CD8-positive, alpha-beta memory T cell (primary cell): ENCODE measurements around the gene PKHD1. TPM values are rescaled to one million over a fixed set of nuclear protein-coding genes. Genes with fewer than 3 reads are reported as not detected.

Source experiments
- CTCF ChIA-PET: fragments of 350-600 bp; sonication (Branson Sonifier 250); formaldehyde crosslinking; loops from one replicate; lab custom pipeline; 2021; ENCODE audit warnings: antibody characterized with exemption; lab: Charles Lee
- POLR2A ChIA-PET: fragments of 350-600 bp; sonication (Branson Sonifier 250); formaldehyde crosslinking; loops from one replicate; lab custom pipeline; 2021; ENCODE audit warnings: antibody characterized with exemption; lab: Charles Lee
- DNase-seq, 5 donors: peaks; one replicate each; pipeline versions ENCODE4 v3.0.0 to v3.0.0-alpha.2; 2020 to 2022; ENCODE audit warnings: mixed read lengths in 1 of 5
- H3K27ac ChIP-seq: one replicate; pipeline ENCODE4 v1.7.0; 2013; ENCODE audit warnings: low read depth, mild to moderate bottlenecking, low read length, moderate library complexity
- H3K27me3 ChIP-seq: 2 replicates; pipeline ENCODE4 v1.7.0; 2013; ENCODE audit warnings: low read length, mild to moderate bottlenecking; ENCODE audit not compliant: insufficient read depth, poor library complexity, severe bottlenecking
- H3K36me3 ChIP-seq: 2 replicates; pipeline ENCODE4 v1.7.0; 2013; ENCODE audit warnings: mild to moderate bottlenecking, low read length, moderate library complexity; ENCODE audit not compliant: insufficient read depth
- H3K4me1 ChIP-seq: 2 replicates; pipeline ENCODE4 v1.7.0; 2013; ENCODE audit warnings: mild to moderate bottlenecking, low read length, moderate library complexity; ENCODE audit not compliant: insufficient read depth
- H3K4me3 ChIP-seq: 2 replicates; pipeline ENCODE4 v1.7.0; 2013; ENCODE audit warnings: mild to moderate bottlenecking, low read length
- H3K9me3 ChIP-seq: 2 replicates; pipeline ENCODE4 v1.7.0; 2013; ENCODE audit warnings: mild to moderate bottlenecking, low read length
- H3K27ac Mint-ChIP-seq, 8 donors: one replicate each; pipeline ENCODE4 v1.8.0; 2020 to 2021; ENCODE audit warnings: mixed read lengths in 8 of 8, mild to moderate bottlenecking in 6 of 8, inconsistent platforms in 3 of 8, moderate library complexity in 3 of 8
- H3K27me3 Mint-ChIP-seq, 2 donors: one replicate each; pipeline ENCODE4 v1.8.0; 2020 to 2021; ENCODE audit warnings: mixed read lengths in 2 of 2, mild to moderate bottlenecking in 1 of 2, moderate library complexity in 1 of 2
- H3K36me3 Mint-ChIP-seq, 3 donors: one replicate each; pipeline ENCODE4 v1.8.0; 2020 to 2021; ENCODE audit warnings: mixed read lengths in 3 of 3, inconsistent platforms in 1 of 3, mild to moderate bottlenecking in 1 of 3
- H3K4me1 Mint-ChIP-seq, 3 donors: one replicate each; pipeline ENCODE4 v1.8.0; 2020 to 2021; ENCODE audit warnings: mixed read lengths in 3 of 3, inconsistent platforms in 1 of 3, mild to moderate bottlenecking in 1 of 3
- H3K4me3 Mint-ChIP-seq, 7 donors: one replicate each; pipeline ENCODE4 v1.8.0; 2020 to 2021; ENCODE audit warnings: mixed read lengths in 7 of 7, mild to moderate bottlenecking in 6 of 7, moderate library complexity in 4 of 7, inconsistent platforms in 2 of 7
- H3K9me3 Mint-ChIP-seq, 5 donors: one replicate each; pipeline ENCODE4 v1.8.0; 2020 to 2022; ENCODE audit warnings: mixed read lengths in 5 of 5, mild to moderate bottlenecking in 3 of 5, moderate library complexity in 2 of 5, inconsistent platforms in 1 of 5
- polyA plus RNA-seq: library from polyadenylated mRNA; unstranded; fragments of 300-500 nt; fragmentation: Illumina TruSeq; gene quantifications from one replicate; pipeline ENCODE4 v1.2.3, GENCODE V29; 2021
- total RNA-seq, 2 experiments: library from RNA; stranded (reverse); gene quantifications; one replicate each; pipeline ENCODE4 v1.2.3, GENCODE V29; 2021

The PKHD1 gene
- total and polyA plus RNA-seq, 3 experiments from 2014 or later: not detected

GRCh38 chr6:51827580-51827979 is 259.8 kb downstream of the PKHD1 start:
- Mint-ChIP-seq H3K4me3 (no peak overlapping the region), H3K4me1 (no peaks in the 10 kb centered on the region), H3K27me3 (no peaks in the 10 kb centered on the region), H3K27ac (no peak overlapping the region), H3K9me3 (peaks cover 0 to 3% (median 0%) of the 10 kb centered on the region in 5 donors), H3K36me3 (no peaks in the 10 kb centered on the region)
- no peaks in the 10 kb centered on the region for H3K9me3 ChIP-seq
- ChIA-PET CTCF (no interaction called here), POLR2A (no interaction called here)
- no peak for DNase-seq
- no peak overlapping the region for H3K27ac ChIP-seq
- H3K4me3 ChIP-seq: no peak overlapping the region
- H3K36me3 ChIP-seq: no peaks in the 10 kb centered on the region
- H3K27me3 ChIP-seq: no peaks in the 10 kb centered on the region
- no peaks in the 10 kb centered on the region for H3K4me1 ChIP-seq

GRCh38 chr6:51824940-51825339 is 262.5 kb downstream of the PKHD1 start:
- H3K4me1 ChIP-seq: no peaks in the 10 kb centered on the region
- H3K4me1 Mint-ChIP-seq: no peaks in the 10 kb centered on the region
- no peaks in the 10 kb centered on the region for H3K27me3 Mint-ChIP-seq
- H3K4me3 Mint-ChIP-seq: no peak overlapping the region
- H3K27ac Mint-ChIP-seq: no peak overlapping the region
- H3K36me3 ChIP-seq: no peaks in the 10 kb centered on the region
- no peak for DNase-seq
- peaks cover 0 to 6% (median 0%) of the 10 kb centered on the region in 5 donors for H3K9me3 Mint-ChIP-seq
- no peak overlapping the region for H3K27ac ChIP-seq
- H3K27me3 ChIP-seq: no peaks in the 10 kb centered on the region
- POLR2A ChIA-PET: no interaction called here
- no peaks in the 10 kb centered on the region for H3K9me3 ChIP-seq
- H3K4me3 ChIP-seq: no peak overlapping the region
- H3K36me3 Mint-ChIP-seq: no peaks in the 10 kb centered on the region
- CTCF ChIA-PET: no interaction called here

GRCh38 chr6:51820555-51820954 is 266.9 kb downstream of the PKHD1 start:
- H3K9me3 Mint-ChIP-seq: peaks cover 0 to 5% (median 0%) of the 10 kb centered on the region in 5 donors
- H3K4me3 ChIP-seq: no peak overlapping the region
- H3K4me3 Mint-ChIP-seq: no peak overlapping the region
- H3K27me3 Mint-ChIP-seq: no peaks in the 10 kb centered on the region
- no peaks in the 10 kb centered on the region for H3K4me1 Mint-ChIP-seq
- H3K4me1 ChIP-seq: no peaks in the 10 kb centered on the region
- POLR2A ChIA-PET: no interaction called here
- no peaks in the 10 kb centered on the region for H3K36me3 Mint-ChIP-seq
- no peak overlapping the region for H3K27ac Mint-ChIP-seq
- H3K9me3 ChIP-seq: no peaks in the 10 kb centered on the region
- CTCF ChIA-PET: no interaction called here
- no peaks in the 10 kb centered on the region for H3K36me3 ChIP-seq
- no peak overlapping the region for H3K27ac ChIP-seq
- no peak for DNase-seq
- H3K27me3 ChIP-seq: no peaks in the 10 kb centered on the region

GRCh38 chr6:51818520-51819022 is 268.8 kb downstream of the PKHD1 start:
- no peaks in the 10 kb centered on the region for H3K36me3 Mint-ChIP-seq
- Histone ChIP-seq H3K27ac (no peak overlapping the region), H3K36me3 (no peaks in the 10 kb centered on the region), H3K4me3 (no peak overlapping the region), H3K9me3 (no peaks in the 10 kb centered on the region), H3K27me3 (no peaks in the 10 kb centered on the region), H3K4me1 (no peaks in the 10 kb centered on the region)
- no peaks in the 10 kb centered on the region for H3K27me3 Mint-ChIP-seq
- H3K4me1 Mint-ChIP-seq: no peaks in the 10 kb centered on the region
- DNase-seq: no peak
- ChIA-PET POLR2A (no interaction called here), CTCF (interaction anchor here (0.6 kb wide), 1 partner anchor 113 kb away, joined by 3 read pairs; no protein-coding TSS in a partner anchor)
- H3K27ac Mint-ChIP-seq: no peak overlapping the region
- H3K9me3 Mint-ChIP-seq: peaks cover 0 to 5% (median 0%) of the 10 kb centered on the region in 5 donors
- no peak overlapping the region for H3K4me3 Mint-ChIP-seq

GRCh38 chr6:51817832-51818231 is 269.6 kb downstream of the PKHD1 start:
- no peak overlapping the region for H3K4me3 ChIP-seq
- H3K9me3 ChIP-seq: no peaks in the 10 kb centered on the region
- no peak for DNase-seq
- no peaks in the 10 kb centered on the region for H3K27me3 ChIP-seq
- Mint-ChIP-seq H3K9me3 (peaks cover 0 to 5% (median 2%) of the 10 kb centered on the region in 5 donors), H3K4me3 (no peak overlapping the region), H3K27me3 (no peaks in the 10 kb centered on the region), H3K27ac (no peak overlapping the region), H3K36me3 (no peaks in the 10 kb centered on the region), H3K4me1 (no peaks in the 10 kb centered on the region)
- H3K4me1 ChIP-seq: no peaks in the 10 kb centered on the region
- no peak overlapping the region for H3K27ac ChIP-seq
- no peaks in the 10 kb centered on the region for H3K36me3 ChIP-seq
- ChIA-PET POLR2A (no interaction called here), CTCF (interaction anchor here (0.6 kb wide), 1 partner anchor 114 kb away, joined by 3 read pairs; no protein-coding TSS in a partner anchor)

DNA sequence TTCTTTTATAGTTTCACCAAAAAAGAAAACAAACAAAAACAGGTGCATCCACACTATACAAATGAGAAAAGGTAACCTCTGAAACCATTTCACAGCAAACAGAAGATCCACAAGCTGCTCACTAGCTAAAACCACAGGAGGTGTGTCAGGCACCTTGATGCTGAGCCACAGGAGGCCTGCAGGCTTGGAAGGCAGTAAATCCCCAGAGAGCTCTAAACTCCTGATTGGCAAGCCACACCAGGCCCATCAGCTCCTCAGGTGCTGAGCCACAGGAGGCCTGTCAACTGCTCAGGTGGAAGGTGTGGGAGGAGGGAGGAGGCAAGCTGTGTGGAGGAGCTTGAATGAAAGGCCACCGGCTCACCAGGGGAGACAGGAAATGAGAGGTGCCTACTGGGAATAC is 273.0 kb downstream of the PKHD1 start:
- DNase-seq: no peak
- no peaks in the 10 kb centered on the region for H3K4me1 Mint-ChIP-seq
- H3K36me3 Mint-ChIP-seq: no peaks in the 10 kb centered on the region
- H3K4me3 Mint-ChIP-seq: no peak overlapping the region
- H3K9me3 Mint-ChIP-seq: peaks cover 0 to 12% (median 2%) of the 10 kb centered on the region in 5 donors
- POLR2A ChIA-PET: no interaction called here
- Histone ChIP-seq H3K27me3 (no peaks in the 10 kb centered on the region), H3K36me3 (no peaks in the 10 kb centered on the region), H3K9me3 (no peaks in the 10 kb centered on the region), H3K27ac (no peak overlapping the region), H3K4me3 (no peak overlapping the region), H3K4me1 (no peaks in the 10 kb centered on the region)
- no peaks in the 10 kb centered on the region for H3K27me3 Mint-ChIP-seq
- CTCF ChIA-PET: no interaction called here
- no peak overlapping the region for H3K27ac Mint-ChIP-seq

GRCh38 chr6:51813904-51814303 is 273.5 kb downstream of the PKHD1 start:
- POLR2A ChIA-PET: no interaction called here
- no peaks in the 10 kb centered on the region for H3K4me1 ChIP-seq
- Mint-ChIP-seq H3K9me3 (peaks cover 0 to 12% (median 2%) of the 10 kb centered on the region in 5 donors), H3K27me3 (no peaks in the 10 kb centered on the region), H3K36me3 (no peaks in the 10 kb centered on the region), H3K4me1 (no peaks in the 10 kb centered on the region), H3K27ac (no peak overlapping the region), H3K4me3 (no peak overlapping the region)
- no peaks in the 10 kb centered on the region for H3K27me3 ChIP-seq
- DNase-seq: no peak
- H3K9me3 ChIP-seq: no peaks in the 10 kb centered on the region
- no peak overlapping the region for H3K4me3 ChIP-seq
- no peak overlapping the region for H3K27ac ChIP-seq
- CTCF ChIA-PET: no interaction called here
- H3K36me3 ChIP-seq: no peaks in the 10 kb centered on the region

- Histone ChIP-seq H3K4me3 (no peak overlapping the region), H3K4me1 (no peaks in the 10 kb centered on the region), H3K27me3 (no peaks in the 10 kb centered on the region), H3K9me3 (no peaks in the 10 kb centered on the region), H3K36me3 (no peaks in the 10 kb centered on the region), H3K27ac (no peak overlapping the region)
- DNase-seq: no peak
- Mint-ChIP-seq H3K9me3 (peaks cover 0 to 12% (median 2%) of the 10 kb centered on the region in 5 donors), H3K4me3 (no peak overlapping the region), H3K36me3 (no peaks in the 10 kb centered on the region), H3K27me3 (no peaks in the 10 kb centered on the region), H3K4me1 (no peaks in the 10 kb centered on the region), H3K27ac (no peak overlapping the region)
- POLR2A ChIA-PET: no interaction called here
- CTCF ChIA-PET: no interaction called here
These were observed 275.2 kb downstream of the PKHD1 start for GRCh38 chr6:51812231-51812630.
